Liver (tissue), 9 donors: Measurements from ENCODE around the gene TBX1. TPM values are rescaled to one million over a fixed set of nuclear protein-coding genes. Genes with fewer than 3 reads are reported as not detected.
A peak's percentile ranks its signal among the peaks of the same experiment; 100 is the strongest.

Experiments used
- DNase-seq: peaks from one replicate; pipeline ENCODE4 v3.0.0-alpha.2; 2017; ENCODE audit warnings: low spot score
- H3K27ac ChIP-seq, 2 donors: one replicate each; pipeline ENCODE4 v1.7.0; 2013; ENCODE audit warnings: inconsistent platforms in 2 of 2, low read length in 2 of 2, control low read depth in 1 of 2, low read depth in 1 of 2, mild to moderate bottlenecking in 1 of 2
- H3K27me3 ChIP-seq, 4 donors: one replicate each; pipeline versions ENCODE4 v1.6.1 to v1.7.0; 2013; ENCODE audit warnings: low read length in 3 of 4, inconsistent platforms in 1 of 4, mild to moderate bottlenecking in 1 of 4, moderate library complexity in 1 of 4; ENCODE audit not compliant: control insufficient read depth in 4 of 4, insufficient read depth in 4 of 4
- H3K36me3 ChIP-seq, 4 donors: one replicate each; pipeline versions ENCODE4 v1.6.1 to v1.7.0; 2013; ENCODE audit warnings: low read length in 3 of 4, mild to moderate bottlenecking in 3 of 4, low read depth in 1 of 4, moderate library complexity in 1 of 4; ENCODE audit not compliant: control insufficient read depth in 4 of 4, insufficient read depth in 3 of 4
- H3K4me1 ChIP-seq, 4 donors: one replicate each; pipeline versions ENCODE4 v1.6.1 to v1.7.0; 2013; ENCODE audit warnings: low read length in 3 of 4, mild to moderate bottlenecking in 3 of 4, moderate library complexity in 1 of 4; ENCODE audit not compliant: control insufficient read depth in 4 of 4, insufficient read depth in 4 of 4
- H3K4me3 ChIP-seq, 3 donors: one replicate each; pipeline versions ENCODE4 v1.6.1 to v1.7.0; 2013; ENCODE audit warnings: low read length in 3 of 3, control low read depth in 1 of 3, low read depth in 1 of 3, mild to moderate bottlenecking in 1 of 3
- H3K9ac ChIP-seq, 2 donors: one replicate each; pipeline ENCODE4 v1.7.0; 2013; ENCODE audit warnings: low read length in 2 of 2, mild to moderate bottlenecking in 2 of 2, moderate library complexity in 2 of 2, control low read depth in 1 of 2, low read depth in 1 of 2
- H3K9me3 ChIP-seq, 4 donors: one replicate each; pipeline versions ENCODE4 v1.6.1 to v1.7.0; 2013; ENCODE audit warnings: low read length in 3 of 4; ENCODE audit not compliant: control insufficient read depth in 4 of 4
- ATF3 ChIP-seq: IDR thresholded peaks from 2 replicates; pipeline ENCODE4 v1.6.1; 2016; ENCODE audit warnings: antibody characterized with exemption
- CTCF ChIP-seq: fragments of 150-350 bp; IDR thresholded peaks from 2 replicates; pipeline ENCODE4 v1.5.1; 2017; ENCODE audit warnings: improper control_type of control experiment, low read depth, low read length; ENCODE audit not compliant: missing input control
- EGR1 ChIP-seq, 2 donors: IDR thresholded peaks; 2 replicates each; pipeline ENCODE4 v1.6.1; 2016 to 2018; ENCODE audit warnings: antibody characterized with exemption in 2 of 2, low read depth in 2 of 2
- FOXA1 ChIP-seq: IDR thresholded peaks from 2 replicates; pipeline ENCODE4 v1.6.1; 2016; ENCODE audit warnings: antibody characterized with exemption
- FOXA2 ChIP-seq: IDR thresholded peaks from 2 replicates; pipeline ENCODE4 v1.6.1; 2016; ENCODE audit warnings: antibody characterized with exemption
- GABPA ChIP-seq, 2 donors: IDR thresholded peaks in 1 of 2; conservative IDR thresholded peaks in 1 of 2; 2 replicates each; pipeline ENCODE4 v1.6.1; 2016; ENCODE audit warnings: antibody characterized with exemption in 2 of 2, mild to moderate bottlenecking in 1 of 2, moderate library complexity in 1 of 2
- HNF4A ChIP-seq, 2 donors: conservative IDR thresholded peaks; 2 replicates each; pipeline ENCODE4 v1.6.1; 2016; ENCODE audit warnings: antibody characterized with exemption in 2 of 2, mild to moderate bottlenecking in 2 of 2
- HNF4G ChIP-seq: IDR thresholded peaks from 2 replicates; pipeline ENCODE4 v1.6.1; 2016; ENCODE audit warnings: antibody characterized with exemption
- MAX ChIP-seq: IDR thresholded peaks from 2 replicates; pipeline ENCODE4 v1.6.1; 2016; ENCODE audit warnings: antibody characterized with exemption
- NR2F2 ChIP-seq: IDR thresholded peaks from 2 replicates; pipeline ENCODE4 v1.6.1; 2016; ENCODE audit warnings: antibody characterized with exemption
- RAD21 ChIP-seq, 2 donors: IDR thresholded peaks; 2 replicates each; pipeline ENCODE4 v1.6.1; 2016; ENCODE audit warnings: antibody characterized with exemption in 2 of 2, mild to moderate bottlenecking in 2 of 2
- REST ChIP-seq: IDR thresholded peaks from 2 replicates; pipeline ENCODE4 v1.6.1; 2016; ENCODE audit warnings: antibody characterized with exemption, mild to moderate bottlenecking
- RXRA ChIP-seq, 2 donors: IDR thresholded peaks; 2 replicates each; pipeline ENCODE4 v1.6.1; 2017 to 2018; ENCODE audit warnings: antibody characterized with exemption in 2 of 2, mild to moderate bottlenecking in 1 of 2
- SP1 ChIP-seq: IDR thresholded peaks from 2 replicates; pipeline ENCODE4 v1.6.1; 2018; ENCODE audit warnings: antibody characterized with exemption, mild to moderate bottlenecking
- TAF1 ChIP-seq: conservative IDR thresholded peaks from 2 replicates; pipeline ENCODE4 v1.6.1; 2016; ENCODE audit warnings: antibody characterized with exemption, mild to moderate bottlenecking
- YY1 ChIP-seq: IDR thresholded peaks from 2 replicates; pipeline ENCODE4 v1.6.1; 2016; ENCODE audit warnings: antibody characterized with exemption, mild to moderate bottlenecking
- ZBTB33 ChIP-seq: IDR thresholded peaks from 2 replicates; pipeline ENCODE4 v1.6.1; 2016; ENCODE audit warnings: antibody characterized with exemption
- WGBS: extraction: QIAGEN DNeasy Blood & Tissue Kit; methylation state at CpG from one replicate; pipeline ENCODE4 v1.1.7; 2013; 5-methylcytosine and 5-hydroxymethylcytosine counted together
- polyA plus RNA-seq, 2 donors: library from polyadenylated mRNA; stranded (reverse) in 1 of 2; unstranded in 1 of 2; fragments of 200-250 nt in 1 of 2; fragments of >200 nt in 1 of 2; fragmentation: Nextera tagmentation in 1 of 2; extraction: Ambion mirVana in 1 of 2; gene quantifications; one replicate each; pipeline versions ENCODE4 v1.2.1 to v1.2.3, GENCODE V29; 2013 to 2015
- total RNA-seq, 2 donors: library from RNA; depleted of rRNA; stranded (reverse); fragments of >200 nt; gene quantifications; one replicate each; pipeline ENCODE4 v1.2.3, GENCODE V29; 2014
- donor health status: healthy.
- donor health status: healthy.
- donor health status: healthy.
- donor health status: healthy.
- donor health status: healthy.

TBX1 gene
- total and polyA plus RNA-seq, 4 donors: 0.17 to 0.18 TPM; not detected in 2

GRCh38 chr22:19714312-19715187, 46.0 kb upstream of the TBX1 start, which contains the start of gene SEPTIN5:
Gene SEPTIN5 (plus strand): TSS chr22:19714503. CDS start chr22:19714589, 86 bp downstream.
- no peak within 1 kb of the TSS for H3K9ac ChIP-seq

More at GRCh38 chr22:19714312-19715187, 46.0 kb upstream of the TBX1 start, which contains the start of gene SEPTIN5:
- WGBS: 3% methylated on average over 106 of the region's 106 CpGs
- TF ChIP-seq FOXA1 (no peak), RXRA (IDR thresholded peaks at IDR 0.05) (no peak), ATF3 (no peak), SP1 (no peak), NR2F2 (no peak), REST (no peak), MAX (no peak), ZBTB33 (no peak), HNF4G (no peak), EGR1 (IDR thresholded peaks at IDR 0.05; ENCODE audit: low read depth in 2 of 2) (no peak), RAD21 (IDR thresholded peaks at IDR 0.05) (no peak), HNF4A (conservative IDR thresholded peaks at IDR 0.05) (no peak), TAF1 (no peak), FOXA2 (no peak), YY1 (no peak), GABPA (IDR thresholded peaks at IDR 0.05 in 1 of 2, conservative IDR thresholded peaks at IDR 0.05 in 1 of 2) (no peak), CTCF (no peak)
- DNase-seq: no peak
- Histone ChIP-seq H3K4me1 (peaks cover 6 to 26% (median 16%) of the 10 kb centered on the region in 4 donors), H3K9me3 (no peaks in the 10 kb centered on the region), H3K4me3 (peak within 1 kb of the TSS in 2 of 3 donors; percentile 32 to 75), H3K36me3 (no peaks in the 10 kb centered on the region), H3K27ac (no peak within 1 kb of the TSS), H3K27me3 (no peaks in the 10 kb centered on the region)
